Calu3 (cell line): ENCODE results near the gene DDA1. TPM values are rescaled to one million over a fixed set of nuclear protein-coding genes. Genes with fewer than 3 reads are reported as not detected.

Experiments used
- BruUV-seq: library from RNA; stranded (reverse); fragments of 400-500 nt; replicated peaks from 2 replicates; lab custom pipeline; 2021; lab: Mats Ljungman, UMichigan
- CTCF ChIA-PET: fragments of 300-600 bp; sonication (Branson Sonifier 250); formaldehyde crosslinking; loops from one replicate; lab custom pipeline; 2022; ENCODE audit warnings: antibody characterized with exemption; lab: Charles Lee
- DNase-seq: peaks from one replicate; pipeline ENCODE4 v3.0.0; 2022
- H3K27ac Mint-ChIP-seq: one replicate; pipeline ENCODE4 v1.8.0; 2022; ENCODE audit warnings: mixed read lengths; ENCODE audit not compliant: unreplicated experiment
- H3K27me3 Mint-ChIP-seq: one replicate; pipeline ENCODE4 v1.8.0; 2022; ENCODE audit warnings: mixed read lengths; ENCODE audit not compliant: unreplicated experiment
- H3K36me3 Mint-ChIP-seq: one replicate; pipeline ENCODE4 v1.8.0; 2022; ENCODE audit warnings: mild to moderate bottlenecking, moderate library complexity, mixed read lengths; ENCODE audit not compliant: insufficient read depth, unreplicated experiment
- H3K4me1 Mint-ChIP-seq: one replicate; pipeline ENCODE4 v1.8.0; 2022; ENCODE audit warnings: mild to moderate bottlenecking, low read depth, mixed read lengths; ENCODE audit not compliant: unreplicated experiment
- H3K4me3 Mint-ChIP-seq: one replicate; pipeline ENCODE4 v1.8.0; 2022; ENCODE audit warnings: mild to moderate bottlenecking, low read depth, moderate library complexity, mixed read lengths; ENCODE audit not compliant: unreplicated experiment
- H3K9me3 Mint-ChIP-seq: one replicate; pipeline ENCODE4 v1.8.0; 2022; ENCODE audit warnings: low read depth, mixed read lengths; ENCODE audit not compliant: unreplicated experiment
- intact Hi-C: fragments of 100-400 bp; cut with micrococcal nuclease; formaldehyde crosslinking; loops from one replicate; pipeline ENCODE4 v1.10.0; 2022; ENCODE audit not compliant: unreplicated experiment
- total RNA-seq: library from RNA; stranded (reverse); gene quantifications from 2 replicates; pipeline ENCODE4 v1.2.3, GENCODE V29; 2022
- TF ChIP-seq, protein P1 (sequence below): fragments of 200-600 bp; IDR thresholded peaks from one replicate; pipeline ENCODE4 v1.8.0; 2022; ENCODE audit warnings: antibody characterized with exemption; ENCODE audit not compliant: unreplicated experiment

The DDA1 gene
- total RNA-seq, 1 experiment from 2014 or later, result 50.8 TPM

DNA sequence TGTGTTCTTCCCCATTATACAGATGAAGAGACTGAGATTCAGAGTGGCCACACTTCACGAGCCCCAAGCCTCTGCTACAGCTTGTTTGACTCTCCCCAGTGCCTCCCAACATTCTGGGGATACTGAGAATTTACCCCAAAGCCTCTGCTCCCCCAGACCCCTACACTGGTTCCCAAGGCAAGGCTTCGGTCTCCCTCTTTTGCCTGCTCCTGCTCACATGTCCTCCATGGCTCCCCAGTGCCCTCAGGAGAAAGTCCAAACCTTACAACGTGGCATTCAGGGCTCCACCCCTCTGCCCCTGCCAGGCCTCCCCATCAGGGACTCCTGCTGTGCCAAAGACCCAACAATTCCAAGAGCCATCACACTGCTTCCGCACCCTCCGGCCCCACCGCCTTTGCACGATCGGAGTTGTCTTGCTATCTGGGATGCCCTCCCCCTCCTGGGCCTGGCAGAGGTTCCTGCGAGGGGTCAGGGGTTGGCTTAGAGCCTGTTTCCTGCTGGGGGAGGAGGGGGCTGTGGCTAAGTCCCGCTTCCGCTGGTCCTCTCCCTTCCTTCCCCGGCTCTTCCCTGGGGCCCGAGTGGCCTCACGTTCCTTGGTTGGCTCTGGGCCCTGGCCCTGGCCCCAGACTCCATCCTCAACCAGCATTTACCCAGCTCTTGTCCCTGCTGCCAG, 43.4 kb downstream of the DDA1 start:
- Mint-ChIP-seq H3K36me3 (no peaks in the 10 kb centered on the region), H3K9me3 (no peaks in the 10 kb centered on the region), H3K27me3 (peaks cover 45% of the 10 kb centered on the region), H3K4me3 (no peak overlapping the region), H3K27ac (no peak overlapping the region), H3K4me1 (peaks cover 10% of the 10 kb centered on the region)
- no TSS peak for BruUV-seq
- no peak for DNase-seq
- intact Hi-C loops, result no loop called here
- CTCF ChIA-PET, result no interaction called here
- TF ChIP-seq, protein P1, sequence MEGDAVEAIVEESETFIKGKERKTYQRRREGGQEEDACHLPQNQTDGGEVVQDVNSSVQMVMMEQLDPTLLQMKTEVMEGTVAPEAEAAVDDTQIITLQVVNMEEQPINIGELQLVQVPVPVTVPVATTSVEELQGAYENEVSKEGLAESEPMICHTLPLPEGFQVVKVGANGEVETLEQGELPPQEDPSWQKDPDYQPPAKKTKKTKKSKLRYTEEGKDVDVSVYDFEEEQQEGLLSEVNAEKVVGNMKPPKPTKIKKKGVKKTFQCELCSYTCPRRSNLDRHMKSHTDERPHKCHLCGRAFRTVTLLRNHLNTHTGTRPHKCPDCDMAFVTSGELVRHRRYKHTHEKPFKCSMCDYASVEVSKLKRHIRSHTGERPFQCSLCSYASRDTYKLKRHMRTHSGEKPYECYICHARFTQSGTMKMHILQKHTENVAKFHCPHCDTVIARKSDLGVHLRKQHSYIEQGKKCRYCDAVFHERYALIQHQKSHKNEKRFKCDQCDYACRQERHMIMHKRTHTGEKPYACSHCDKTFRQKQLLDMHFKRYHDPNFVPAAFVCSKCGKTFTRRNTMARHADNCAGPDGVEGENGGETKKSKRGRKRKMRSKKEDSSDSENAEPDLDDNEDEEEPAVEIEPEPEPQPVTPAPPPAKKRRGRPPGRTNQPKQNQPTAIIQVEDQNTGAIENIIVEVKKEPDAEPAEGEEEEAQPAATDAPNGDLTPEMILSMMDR, result no peak

DNA sequence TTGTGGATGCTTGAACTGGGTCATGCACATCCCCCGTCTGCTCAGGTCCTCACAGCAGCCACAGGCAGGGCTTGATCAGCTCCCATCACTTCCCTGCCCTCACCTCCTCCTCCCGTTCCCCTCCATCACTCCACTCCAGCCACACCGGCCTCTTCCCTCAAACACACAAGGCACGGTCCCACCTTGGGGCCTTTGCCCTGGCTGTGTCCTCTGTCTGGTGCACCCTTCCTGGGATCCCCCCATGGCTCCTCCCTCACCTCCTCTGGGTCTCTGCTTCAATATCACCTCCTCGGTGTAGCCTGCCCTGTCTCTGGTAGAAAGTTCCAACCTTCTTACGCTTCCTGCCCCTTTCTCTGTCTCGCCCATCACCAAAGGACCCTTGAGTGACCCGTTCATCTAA, 44.0 kb downstream of the DDA1 start:
- Mint-ChIP-seq H3K27me3 (peaks cover 45% of the 10 kb centered on the region), H3K4me1 (peaks cover 10% of the 10 kb centered on the region), H3K4me3 (no peak overlapping the region), H3K9me3 (no peaks in the 10 kb centered on the region), H3K36me3 (no peaks in the 10 kb centered on the region), H3K27ac (no peak overlapping the region)
- DNase-seq, result no peak
- TF ChIP-seq, protein P1, result no peak
- BruUV-seq, result no TSS peak
- CTCF ChIA-PET, result no interaction called here
- intact Hi-C loops, result no loop called here

DNA sequence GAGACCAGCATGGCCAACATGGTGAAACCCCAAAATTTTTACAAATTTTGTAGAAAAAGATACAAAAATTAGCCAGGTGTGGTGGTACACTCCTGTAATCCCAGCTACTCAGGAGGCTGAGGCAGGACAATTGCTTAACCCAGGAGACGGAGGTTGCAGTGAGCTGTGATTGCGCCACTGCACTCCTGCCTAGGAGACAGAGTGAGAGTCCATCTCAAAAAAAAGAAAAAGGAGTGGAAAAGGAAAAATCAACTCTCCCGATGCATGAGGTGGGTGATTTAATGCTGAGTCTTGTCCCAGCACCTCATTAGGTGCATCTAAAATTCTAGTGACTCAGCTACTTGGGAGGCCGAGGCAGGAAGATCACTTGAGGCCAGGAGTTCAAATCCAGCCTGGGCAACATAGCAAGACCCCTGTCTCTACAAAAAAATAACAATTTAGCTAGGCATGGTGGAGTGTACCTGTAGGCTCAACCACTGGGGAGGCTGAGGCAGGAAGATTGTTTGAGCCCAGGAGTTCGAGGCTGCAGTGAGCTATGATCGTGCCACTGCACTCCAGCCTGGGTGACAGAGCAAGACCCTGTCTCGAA, 47.8 kb downstream of the DDA1 start:
- Mint-ChIP-seq H3K36me3 (no peaks in the 10 kb centered on the region), H3K27ac (no peak overlapping the region), H3K4me1 (peaks cover 10% of the 10 kb centered on the region), H3K9me3 (no peaks in the 10 kb centered on the region), H3K27me3 (peaks cover 37% of the 10 kb centered on the region), H3K4me3 (no peak overlapping the region)
- no TSS peak for BruUV-seq
- no peak for DNase-seq
- intact Hi-C loops, result no loop called here
- CTCF ChIA-PET, result no interaction called here
- TF ChIP-seq, protein P1, result no peak

DNA sequence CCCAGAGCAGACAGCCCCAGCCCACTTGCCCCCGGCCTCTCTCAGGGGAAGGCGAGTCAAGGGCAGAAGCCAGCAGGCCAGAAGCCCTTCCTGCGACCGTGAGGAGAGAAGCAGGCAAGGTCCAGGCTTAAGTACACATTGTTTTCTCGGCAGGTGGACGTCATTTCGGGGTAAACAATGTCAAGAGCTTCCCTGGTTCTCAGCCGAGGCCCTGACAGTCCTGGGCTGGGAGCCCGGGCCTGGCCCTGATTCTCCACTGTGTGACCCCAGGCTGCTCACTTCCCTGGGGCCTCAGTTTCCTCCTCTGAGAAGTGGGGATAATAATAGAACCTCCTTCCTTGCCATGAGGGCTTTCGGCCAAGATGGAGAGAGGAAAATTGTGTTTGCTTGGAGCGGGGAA, 48.4 kb downstream of the DDA1 start:
- H3K4me3 Mint-ChIP-seq, result no peak overlapping the region
- CTCF ChIA-PET, result no interaction called here

More for the DNA sequence above, 48.4 kb downstream of the DDA1 start:
- Mint-ChIP-seq H3K27me3 (peaks cover 39% of the 10 kb centered on the region), H3K9me3 (no peaks in the 10 kb centered on the region), H3K4me1 (peaks cover 10% of the 10 kb centered on the region), H3K36me3 (no peaks in the 10 kb centered on the region), H3K27ac (no peak overlapping the region)
- no peak for DNase-seq
- intact Hi-C loops, result no loop called here
- TF ChIP-seq, protein P1, result no peak
- no TSS peak for BruUV-seq
